ENCODE measurements around the gene B3GNT8. TPM values are rescaled to one million over a fixed set of nuclear protein-coding genes. Genes with fewer than 3 reads are reported as not detected.
"Not testable (repeated sequence)": the region's sequence is repeated elsewhere in the genome, so short reads cannot be mapped to it uniquely, and the experiment has no call there.

B3GNT8 gene, protein sequence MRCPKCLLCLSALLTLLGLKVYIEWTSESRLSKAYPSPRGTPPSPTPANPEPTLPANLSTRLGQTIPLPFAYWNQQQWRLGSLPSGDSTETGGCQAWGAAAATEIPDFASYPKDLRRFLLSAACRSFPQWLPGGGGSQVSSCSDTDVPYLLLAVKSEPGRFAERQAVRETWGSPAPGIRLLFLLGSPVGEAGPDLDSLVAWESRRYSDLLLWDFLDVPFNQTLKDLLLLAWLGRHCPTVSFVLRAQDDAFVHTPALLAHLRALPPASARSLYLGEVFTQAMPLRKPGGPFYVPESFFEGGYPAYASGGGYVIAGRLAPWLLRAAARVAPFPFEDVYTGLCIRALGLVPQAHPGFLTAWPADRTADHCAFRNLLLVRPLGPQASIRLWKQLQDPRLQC
- 15.9 TPM for total RNA-seq (ENCODE audit: unreplicated experiment)
- long read RNA-seq, partial matches to known transcripts, result 9 of 13 reads
- long read RNA-seq, other reads (novel, unspliced or antisense), result 2 of 13 reads

DNA sequence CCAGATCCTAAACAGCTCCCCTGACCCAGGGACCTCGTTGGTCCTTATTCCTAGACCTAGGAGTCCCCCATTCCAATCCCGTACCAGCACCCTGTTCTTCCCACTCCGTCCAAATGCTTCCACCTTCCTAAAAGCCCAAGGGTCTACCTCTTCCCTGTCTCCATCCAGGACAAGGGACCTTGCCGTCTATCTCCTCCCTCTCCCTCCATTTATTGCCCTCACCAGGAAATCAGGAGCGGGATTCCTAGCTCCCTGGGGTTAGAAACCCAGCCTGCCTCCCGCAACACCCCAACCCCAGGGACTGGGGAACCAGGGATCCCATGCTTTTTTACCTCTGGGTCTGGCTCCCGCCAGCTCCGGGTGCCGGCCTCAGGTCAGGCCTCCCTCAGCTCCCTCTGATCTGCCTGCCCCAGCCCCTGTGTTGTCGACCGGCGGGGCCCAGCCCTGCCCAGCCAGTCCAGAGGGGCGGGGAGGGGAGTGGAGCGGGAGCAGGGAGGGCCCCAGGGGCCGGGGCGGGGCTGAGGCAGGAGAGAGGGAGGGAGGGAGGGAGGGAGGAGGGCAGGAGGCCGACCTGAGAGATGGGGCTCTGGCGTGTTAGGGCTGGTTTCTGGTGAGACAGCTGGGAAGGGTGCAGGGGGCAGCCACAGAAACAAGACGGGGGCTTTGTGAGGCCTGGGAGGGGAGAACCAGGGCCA lies at the start of gene B3GNT8:
Gene B3GNT8 (minus strand): TSS at position 423 of the 695 bp plus-strand sequence. CDS start 596 bp downstream, outside the sequence.
- H3K4me3 Mint-ChIP-seq (ENCODE audit: unreplicated experiment), result peak within 1 kb of the TSS; percentile 98
- no peak for TF ChIP-seq CTCF (IDR thresholded peaks at IDR 0.05; ENCODE audit: partially characterized antibody, unreplicated experiment)
- H3K36me3 Mint-ChIP-seq (ENCODE audit: unreplicated experiment), result no peaks in the 10 kb centered on the region
- DNase-seq, result peak; percentile 93
- H3K9me3 Mint-ChIP-seq (ENCODE audit: unreplicated experiment), result peaks cover 9% of the 10 kb centered on the region
- peaks cover 11% of the 10 kb centered on the region for H3K27me3 Mint-ChIP-seq (ENCODE audit: unreplicated experiment)
- H3K4me1 Mint-ChIP-seq (ENCODE audit: low read depth, unreplicated experiment), result peaks cover 13% of the 10 kb centered on the region
- H3K27ac Mint-ChIP-seq (ENCODE audit: unreplicated experiment), result peak within 1 kb of the TSS; percentile 98

GRCh38 chr19:41476583-41476982 lies 49.4 kb upstream of the B3GNT8 start:
- no peak for DNase-seq
- no peak overlapping the region for H3K4me3 Mint-ChIP-seq (ENCODE audit: unreplicated experiment)
- H3K9me3 Mint-ChIP-seq (ENCODE audit: unreplicated experiment), result peaks cover 2% of the 10 kb centered on the region
- no peaks in the 10 kb centered on the region for H3K36me3 Mint-ChIP-seq (ENCODE audit: unreplicated experiment)
- H3K27me3 Mint-ChIP-seq (ENCODE audit: unreplicated experiment), result peaks cover 2% of the 10 kb centered on the region
- no peaks in the 10 kb centered on the region for H3K4me1 Mint-ChIP-seq (ENCODE audit: low read depth, unreplicated experiment)
- H3K27ac Mint-ChIP-seq (ENCODE audit: unreplicated experiment), result no peak overlapping the region
- no peak for TF ChIP-seq CTCF (IDR thresholded peaks at IDR 0.05; ENCODE audit: partially characterized antibody, unreplicated experiment)

GRCh38 chr19:41463257-41464256 lies 36.4 kb upstream of the B3GNT8 start:
- not testable (repeated sequence) for H3K9me3 Mint-ChIP-seq (ENCODE audit: unreplicated experiment); H3K27me3 Mint-ChIP-seq (ENCODE audit: unreplicated experiment); H3K4me3 Mint-ChIP-seq (ENCODE audit: unreplicated experiment); DNase-seq; H3K36me3 Mint-ChIP-seq (ENCODE audit: unreplicated experiment); H3K4me1 Mint-ChIP-seq (ENCODE audit: low read depth, unreplicated experiment); H3K27ac Mint-ChIP-seq (ENCODE audit: unreplicated experiment)

- Mint-ChIP-seq H3K9me3 (ENCODE audit: unreplicated experiment) (peaks cover 2% of the 10 kb centered on the region), H3K4me3 (ENCODE audit: unreplicated experiment) (no peak overlapping the region), H3K27ac (ENCODE audit: unreplicated experiment) (no peak overlapping the region), H3K27me3 (ENCODE audit: unreplicated experiment) (no peaks in the 10 kb centered on the region), H3K4me1 (ENCODE audit: low read depth, unreplicated experiment) (no peaks in the 10 kb centered on the region), H3K36me3 (ENCODE audit: unreplicated experiment) (no peaks in the 10 kb centered on the region)
- TF ChIP-seq CTCF (IDR thresholded peaks at IDR 0.05; ENCODE audit: partially characterized antibody, unreplicated experiment), result no peak
- no peak for DNase-seq
Observed at GRCh38 chr19:41462497-41462896, 35.3 kb upstream of the B3GNT8 start.

- TF ChIP-seq CTCF (IDR thresholded peaks at IDR 0.05; ENCODE audit: partially characterized antibody, unreplicated experiment), result no peak
- Mint-ChIP-seq H3K36me3 (ENCODE audit: unreplicated experiment) (no peaks in the 10 kb centered on the region), H3K4me1 (ENCODE audit: low read depth, unreplicated experiment) (no peaks in the 10 kb centered on the region), H3K4me3 (ENCODE audit: unreplicated experiment) (no peak overlapping the region), H3K9me3 (ENCODE audit: unreplicated experiment) (peaks cover 2% of the 10 kb centered on the region), H3K27ac (ENCODE audit: unreplicated experiment) (no peak overlapping the region), H3K27me3 (ENCODE audit: unreplicated experiment) (no peaks in the 10 kb centered on the region)
- DNase-seq, result no peak
Observed at GRCh38 chr19:41457241-41457640, 30.1 kb upstream of the B3GNT8 start.
